Ramos (cell line): ENCODE results near the gene NRG3.

Source experiments
- in situ Hi-C: fragments of 300-500 bp; cut with MboI; formaldehyde crosslinking; loops from one replicate; pipeline ENCODE4 v1.14.3; 2022; ENCODE audit warnings: low sequenced_read_pairs; ENCODE audit not compliant: unreplicated experiment

NRG3 gene

DNA sequence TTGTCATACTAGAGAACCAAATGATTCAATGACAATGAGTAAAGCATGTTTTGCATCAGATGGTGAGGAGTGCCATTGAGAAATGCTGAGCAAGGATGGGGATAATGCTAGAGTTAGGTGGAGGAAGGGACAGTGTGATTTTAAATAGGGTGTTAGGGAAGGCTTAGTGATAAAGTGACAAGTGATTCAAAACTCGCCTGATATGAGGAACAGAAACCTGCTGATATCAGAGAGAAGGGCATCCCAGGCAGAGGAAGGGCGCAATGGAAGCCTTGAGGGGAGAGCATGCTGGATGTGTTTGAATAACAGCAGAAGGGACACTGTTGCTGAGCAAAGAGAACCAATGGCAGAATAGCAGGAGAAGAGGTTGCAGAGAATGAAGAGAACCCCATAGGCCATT is 196.2 kb downstream of the NRG3 start:
- in situ Hi-C loops = no loop called here

DNA sequence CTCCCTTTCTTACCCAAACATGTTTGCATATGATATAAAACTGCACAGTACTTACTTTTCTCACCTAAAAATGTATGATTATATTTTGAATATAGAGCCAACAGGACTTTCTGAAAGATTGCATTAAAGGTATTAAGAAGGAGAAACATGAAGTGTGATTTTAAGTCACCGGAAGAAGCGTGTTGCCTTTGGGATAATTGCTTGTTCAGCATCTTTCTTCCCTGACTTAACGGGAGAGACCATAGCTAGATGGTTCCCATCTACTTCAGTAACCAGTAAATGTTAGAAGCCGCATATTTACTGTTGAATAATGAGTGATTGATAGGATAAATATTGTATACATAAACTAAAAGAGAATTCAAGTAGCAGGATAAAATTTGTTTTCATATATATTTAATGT is 197.1 kb downstream of the NRG3 start:
- in situ Hi-C loops = no loop called here

DNA sequence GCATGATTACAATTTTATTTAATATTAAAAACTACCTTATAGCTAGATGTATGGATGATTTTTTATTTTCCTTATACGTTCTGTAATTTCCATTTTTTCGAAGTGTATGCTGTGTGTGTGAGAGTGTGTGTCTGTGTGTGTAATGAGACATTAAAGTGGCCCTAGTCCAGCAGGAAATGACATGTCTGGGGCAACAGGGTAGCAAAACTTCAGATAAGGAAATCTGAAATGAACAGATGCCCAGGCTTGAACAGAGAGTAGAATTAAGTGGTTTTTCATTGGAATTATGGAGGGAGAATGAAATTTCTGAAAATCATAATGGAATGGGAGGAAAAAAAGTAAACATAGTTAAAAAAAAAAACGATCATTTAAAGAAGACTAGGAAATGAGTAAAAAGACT is 200.6 kb downstream of the NRG3 start:
- in situ Hi-C loops = no loop called here

DNA sequence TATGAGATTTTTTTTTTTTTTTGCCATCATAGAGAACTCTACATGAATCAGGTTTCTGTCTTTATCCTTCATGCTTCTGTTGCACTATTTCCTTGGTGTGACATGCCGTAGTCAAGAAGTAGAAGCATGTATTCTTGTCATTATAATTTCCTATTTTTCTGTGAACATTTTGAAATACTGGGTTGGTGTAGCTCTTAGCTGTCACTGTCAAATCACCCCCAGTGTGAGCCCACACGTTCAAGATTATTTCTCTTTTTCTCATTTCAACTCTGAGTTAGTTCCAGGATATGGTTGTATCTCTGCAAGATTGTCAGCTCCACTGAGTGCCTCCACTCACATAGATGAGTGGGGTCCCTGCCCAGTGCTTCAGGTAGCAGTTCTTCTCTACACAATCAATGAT is 209.5 kb downstream of the NRG3 start:
- in situ Hi-C loops = no loop called here

DNA sequence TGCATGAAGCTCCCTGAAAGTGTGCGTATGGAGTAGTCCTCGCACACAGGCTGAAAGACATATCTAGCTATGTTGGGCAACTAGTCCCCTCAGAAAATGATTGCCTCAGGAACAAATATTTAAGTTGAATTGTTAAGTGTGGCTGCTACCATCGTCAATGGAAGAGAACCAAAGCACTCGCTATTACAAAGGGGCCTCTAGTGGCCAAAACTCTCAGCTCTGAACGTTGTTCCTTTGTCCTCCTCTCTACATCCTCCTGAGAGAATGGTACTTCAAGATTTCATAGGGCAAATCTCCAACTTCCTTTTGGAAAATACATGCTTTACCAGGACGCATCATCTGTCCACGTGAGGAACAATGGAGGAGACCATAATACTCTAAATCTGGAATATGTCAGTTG is 209.9 kb downstream of the NRG3 start:
- in situ Hi-C loops = no loop called here

DNA sequence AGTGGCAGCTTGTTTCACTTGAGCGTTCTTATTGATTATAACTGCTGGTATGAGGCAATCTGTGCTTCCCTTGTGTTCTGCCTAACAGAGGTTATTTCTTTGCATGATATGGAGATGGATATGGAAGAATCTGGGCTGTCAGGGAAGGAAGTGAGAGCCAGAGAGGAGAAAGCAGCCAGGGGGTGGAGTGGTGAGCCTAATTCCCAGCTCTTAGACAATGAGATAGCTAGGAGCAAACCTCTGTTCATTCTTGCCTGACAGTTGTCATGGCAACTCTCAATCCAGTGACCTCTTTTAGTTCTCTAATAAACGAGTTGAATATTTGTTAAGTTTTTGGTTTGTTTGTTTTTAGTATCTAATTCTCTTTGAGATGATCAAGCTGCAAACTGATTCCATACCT is 214.3 kb downstream of the NRG3 start:
- in situ Hi-C loops = no loop called here

DNA sequence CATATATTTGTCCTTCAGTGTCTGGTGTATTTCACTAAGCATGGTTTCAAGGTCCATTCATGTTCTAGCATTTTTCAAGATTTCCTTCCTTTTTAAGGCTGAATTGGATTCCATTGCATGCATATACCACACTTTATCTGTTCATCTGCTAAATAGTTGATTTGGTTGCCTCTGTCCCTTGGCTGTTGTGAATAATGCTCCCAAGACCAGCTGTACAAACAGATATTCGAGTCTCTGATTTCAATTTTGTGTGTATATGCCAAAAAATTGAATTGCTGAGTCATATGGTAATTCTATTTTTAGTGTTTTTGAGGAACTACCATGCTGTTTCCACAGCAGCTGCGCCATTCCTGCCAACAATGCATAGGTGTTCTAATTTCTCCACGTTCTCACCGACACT is 216.4 kb downstream of the NRG3 start:
- in situ Hi-C loops = no loop called here

DNA sequence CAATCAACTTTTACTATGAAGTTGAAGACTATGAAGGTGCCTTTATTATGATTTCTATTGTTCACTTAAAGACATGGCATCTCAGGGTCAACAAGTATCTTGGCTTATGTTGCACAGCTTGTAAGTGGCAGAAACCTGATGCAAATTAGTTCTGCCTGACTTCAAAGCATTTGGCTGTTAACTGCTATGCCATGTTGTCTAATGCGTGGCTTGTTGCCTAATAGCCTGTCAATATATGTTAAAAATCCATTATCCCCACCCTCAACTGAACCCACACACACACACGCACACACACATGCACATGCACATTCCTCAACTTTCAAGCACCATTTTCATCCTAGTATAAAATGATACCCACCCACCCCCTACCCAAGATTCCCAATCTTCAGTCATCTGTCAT is 217.1 kb downstream of the NRG3 start:
- in situ Hi-C loops = no loop called here

DNA sequence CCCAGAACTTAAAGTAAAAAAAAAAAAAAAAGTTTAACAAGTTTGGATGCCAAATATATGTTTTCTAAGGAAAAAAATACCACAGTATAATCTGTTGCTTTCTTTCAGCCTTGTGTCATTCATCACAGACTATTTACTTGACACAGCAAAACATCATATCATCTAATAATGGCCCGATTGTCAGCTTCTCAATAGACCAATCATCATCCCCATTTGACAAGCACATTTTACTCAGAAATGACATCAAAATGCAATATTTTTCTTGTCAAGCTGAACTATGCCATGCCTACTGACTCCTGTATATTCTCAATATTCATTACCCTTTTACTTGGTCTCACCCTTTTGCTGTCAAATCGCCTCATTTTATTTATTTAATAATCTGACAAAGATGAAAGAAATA is 249.7 kb downstream of the NRG3 start:
- in situ Hi-C loops = no loop called here

DNA sequence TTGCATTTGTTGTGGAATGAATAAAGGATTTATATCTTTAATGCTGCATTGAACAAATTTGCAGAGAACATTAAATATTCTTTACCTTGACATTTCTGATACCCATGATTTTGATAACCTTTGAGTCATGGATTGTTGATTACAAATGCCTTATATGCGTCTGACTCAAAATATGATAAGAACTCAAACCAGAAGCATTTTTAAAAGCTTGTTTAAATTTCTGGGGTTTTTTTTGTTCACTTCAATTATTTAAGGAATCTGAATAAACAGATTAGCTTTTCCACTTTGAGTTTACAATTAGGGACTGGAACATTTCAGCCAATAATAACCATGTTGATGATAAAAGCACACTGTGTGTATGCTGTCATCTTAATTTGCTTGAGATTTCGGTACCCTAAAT is 253.5 kb downstream of the NRG3 start:
- in situ Hi-C loops = no loop called here

DNA sequence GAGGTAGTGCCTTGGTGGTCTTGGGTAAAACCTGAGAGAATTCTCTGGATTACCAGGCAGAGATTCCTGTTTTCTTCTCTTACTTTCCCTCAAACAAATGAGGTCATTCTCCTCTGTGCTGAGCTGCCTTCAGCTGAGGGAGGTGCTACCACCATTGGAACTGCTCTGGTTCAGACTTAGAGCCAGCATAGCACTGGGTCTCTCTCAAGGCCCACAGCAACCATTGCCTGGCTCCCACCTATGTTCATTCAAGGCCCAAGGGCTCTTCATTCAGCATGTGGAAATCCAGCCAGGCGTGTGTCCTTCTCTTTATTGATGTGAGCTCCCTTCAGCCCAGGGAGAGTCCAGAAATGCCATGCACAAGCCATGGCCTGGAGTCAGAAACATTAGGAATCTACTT is 261.1 kb downstream of the NRG3 start:
- in situ Hi-C loops = no loop called here

DNA sequence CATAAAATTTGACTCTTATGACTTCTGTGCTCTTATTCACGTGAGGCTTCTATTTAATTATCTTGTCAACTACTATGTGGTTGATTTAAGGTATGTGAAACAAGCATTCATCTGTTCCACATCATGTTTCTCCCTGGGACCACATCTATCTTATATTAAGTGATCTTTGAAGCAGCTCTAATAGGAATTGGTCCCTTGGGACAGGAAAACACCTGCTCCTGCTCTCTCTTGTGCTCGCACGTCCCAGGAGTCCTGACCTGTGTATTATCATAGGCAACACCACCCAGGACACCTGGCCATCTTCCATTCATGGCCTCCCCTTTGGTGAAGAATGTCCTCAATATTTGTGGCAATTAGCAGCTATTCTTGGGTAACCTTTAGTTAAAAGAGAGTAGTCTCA is 269.2 kb downstream of the NRG3 start:
- in situ Hi-C loops = no loop called here

DNA sequence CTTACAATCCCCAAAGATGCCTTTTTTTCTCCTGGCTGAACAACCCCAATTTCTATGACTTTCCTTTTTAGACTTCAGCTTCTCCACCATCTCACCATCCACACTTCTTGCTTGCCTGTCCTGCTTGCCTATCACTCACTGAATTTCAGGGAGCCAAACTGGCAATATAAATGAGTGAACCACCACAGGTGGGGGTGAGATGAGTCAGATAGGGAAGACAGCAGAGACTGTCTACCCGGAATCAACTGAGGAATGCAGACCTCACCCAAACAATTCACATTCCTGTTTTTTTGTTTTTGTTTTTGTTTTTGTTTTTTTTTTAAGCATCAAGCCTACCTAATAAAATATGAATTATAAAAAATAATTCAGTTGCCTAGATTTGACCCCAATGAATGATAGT is 273.8 kb downstream of the NRG3 start:
- in situ Hi-C loops = no loop called here

DNA sequence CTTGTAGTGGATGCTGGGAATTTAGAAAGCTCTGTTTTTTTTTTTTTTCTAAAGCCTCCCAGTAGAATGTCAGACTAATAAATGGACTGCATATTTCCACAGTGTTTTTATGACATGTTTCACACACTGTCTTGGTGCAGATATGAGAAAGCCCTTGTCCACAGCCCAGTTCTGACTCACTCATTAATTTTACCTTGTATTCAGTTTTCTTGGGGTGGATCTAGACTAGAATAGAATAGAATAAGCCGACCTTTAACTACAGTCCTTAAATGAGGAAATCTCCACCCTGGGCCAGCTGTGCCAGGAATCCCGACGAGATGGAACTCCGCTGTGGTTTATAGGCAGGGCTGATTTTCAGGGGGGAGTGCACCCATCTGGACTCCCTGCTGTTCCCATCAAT is 274.7 kb downstream of the NRG3 start:
- in situ Hi-C loops = no loop called here

DNA sequence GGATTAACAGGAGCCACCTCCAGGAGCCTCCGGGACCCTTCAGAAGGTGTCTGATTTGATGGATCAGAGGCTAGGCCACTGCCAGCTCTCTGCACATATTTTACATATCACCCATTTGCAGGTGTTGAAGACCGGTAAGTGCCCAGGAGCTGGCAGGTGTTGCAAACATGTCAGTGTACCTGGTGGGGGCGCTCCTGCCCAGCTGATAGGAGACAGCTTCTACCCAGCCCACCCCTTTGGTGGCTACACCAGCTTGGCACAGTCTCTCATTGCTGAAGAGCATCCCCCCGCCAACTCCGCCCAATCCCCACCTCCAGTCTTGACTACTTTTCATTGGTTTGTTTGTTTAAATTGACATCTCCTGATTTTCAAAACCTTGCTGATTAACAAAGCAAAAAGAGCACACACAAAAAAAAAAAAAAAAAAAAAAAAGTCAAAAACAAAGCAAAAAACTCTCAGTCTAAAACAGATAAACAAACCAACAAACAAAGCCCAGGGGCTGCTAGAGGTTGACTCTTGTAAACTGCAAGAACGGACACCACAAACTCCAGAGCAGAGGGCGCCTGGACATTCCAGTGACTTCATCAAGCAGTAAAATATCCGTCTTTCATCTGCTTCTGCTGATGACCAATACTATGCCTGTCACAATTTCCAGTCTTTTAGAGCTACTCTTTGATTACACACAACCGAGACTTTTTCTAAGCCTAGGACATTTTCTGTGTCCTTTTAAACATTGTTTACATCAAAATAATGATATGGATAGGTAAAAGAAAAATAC is 275.3 kb downstream of the NRG3 start:
- in situ Hi-C loops = no loop called here

DNA sequence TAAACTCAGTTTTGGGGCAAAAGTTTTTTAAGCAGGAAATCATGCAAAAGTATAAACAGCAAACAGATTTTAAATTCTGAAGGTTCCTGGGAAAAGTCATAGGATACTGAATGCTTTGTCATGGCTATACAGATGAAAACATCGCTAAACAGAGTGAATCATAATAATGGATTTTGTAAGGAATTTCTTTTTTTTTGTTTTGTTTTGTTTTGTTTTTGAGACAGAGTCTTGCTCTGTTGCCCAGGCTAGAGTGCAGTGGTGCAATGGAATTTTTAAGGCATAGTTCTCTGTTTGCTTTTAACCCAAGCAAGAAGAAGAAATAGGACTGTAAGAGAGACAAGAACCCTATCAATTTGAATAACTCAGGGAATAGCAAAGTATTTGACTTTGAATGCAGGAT is 285.3 kb downstream of the NRG3 start:
- in situ Hi-C loops = no loop called here

DNA sequence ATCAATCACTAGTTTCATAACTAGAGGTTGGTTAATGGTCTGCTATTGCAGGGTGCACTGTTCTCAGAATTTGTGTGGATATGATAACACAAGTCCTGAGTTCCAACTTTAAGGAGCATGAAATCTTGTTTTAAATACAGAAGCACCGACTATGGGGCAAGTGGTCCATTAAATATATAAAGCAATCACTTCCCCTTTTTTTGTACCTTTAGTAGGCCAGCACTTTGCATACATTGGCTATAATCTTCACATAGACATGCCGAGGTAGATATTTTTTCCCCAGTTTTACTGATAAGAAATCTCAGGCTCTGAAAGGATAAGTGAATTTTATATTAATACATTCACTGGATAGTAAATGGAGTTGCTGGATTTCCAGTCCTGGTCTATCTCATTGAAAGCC is 286.3 kb downstream of the NRG3 start:
- in situ Hi-C loops = no loop called here

DNA sequence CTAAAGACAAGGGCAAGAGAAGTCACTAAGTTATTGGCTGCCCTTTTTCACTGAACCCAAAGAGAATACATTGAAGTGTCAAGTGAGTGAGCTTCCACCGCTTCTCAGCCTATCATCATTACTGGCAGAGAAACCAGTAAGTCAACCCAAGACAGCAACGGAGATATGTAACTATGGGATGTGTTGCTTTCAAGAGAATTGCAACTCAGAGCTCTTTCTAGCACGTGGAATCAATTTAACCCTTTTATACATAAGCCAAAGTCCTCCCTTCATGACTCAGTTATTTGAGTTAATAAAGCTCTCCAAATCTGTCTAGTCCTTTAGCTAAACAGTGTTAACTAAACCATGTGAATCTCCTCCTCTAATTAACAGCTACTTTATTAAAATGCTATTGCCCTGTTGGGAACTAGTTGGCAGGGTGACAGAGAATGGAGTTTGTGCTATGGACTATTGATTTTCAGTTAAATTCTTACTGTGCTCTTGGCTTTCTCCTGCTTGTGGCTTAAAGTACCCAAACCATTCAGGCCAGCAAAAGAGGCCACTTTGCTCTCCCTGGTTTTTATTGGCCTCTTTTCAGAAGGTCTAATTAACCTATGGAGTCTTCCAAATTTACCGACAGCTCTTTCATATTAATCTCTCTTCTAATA is 287.7 kb downstream of the NRG3 start:
- in situ Hi-C loops = no loop called here

DNA sequence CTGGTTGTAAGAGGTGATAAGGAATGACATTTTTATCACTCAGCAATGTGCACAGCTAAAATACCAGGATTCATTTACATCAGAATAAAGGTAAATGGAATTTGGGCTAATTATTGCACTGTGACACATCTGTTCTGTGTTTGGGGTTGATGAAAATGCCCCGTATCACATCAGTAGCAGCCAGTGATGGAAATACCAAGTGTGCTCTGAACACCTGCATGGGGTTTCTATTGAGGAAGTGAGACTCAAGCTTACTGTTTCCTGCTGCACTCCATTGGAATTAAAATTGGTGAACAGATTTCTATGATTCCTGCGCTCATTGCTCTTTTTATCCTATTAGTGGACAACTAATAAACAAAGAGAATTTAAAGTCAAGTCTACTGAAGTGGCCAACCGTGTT is 296.9 kb downstream of the NRG3 start:
- in situ Hi-C loops = no loop called here

DNA sequence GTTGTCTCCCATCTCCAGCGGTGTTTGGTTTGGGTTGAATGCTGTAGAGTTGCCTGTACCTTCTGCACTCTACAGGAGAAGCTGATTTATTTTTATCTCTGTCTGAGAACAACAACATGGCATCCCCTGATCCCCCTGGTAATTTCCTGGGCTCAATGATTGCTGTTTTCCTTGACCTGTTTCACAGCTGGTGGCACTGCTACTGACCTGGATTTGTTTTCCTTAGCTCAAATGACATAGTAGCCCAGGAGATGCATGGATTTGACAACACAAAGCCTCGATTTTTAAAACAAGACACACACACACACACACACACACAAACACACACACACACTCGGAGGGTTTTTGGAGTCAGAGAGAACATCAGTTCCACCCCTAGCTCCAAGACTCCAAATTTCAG is 301.6 kb downstream of the NRG3 start:
- in situ Hi-C loops = no loop called here

DNA sequence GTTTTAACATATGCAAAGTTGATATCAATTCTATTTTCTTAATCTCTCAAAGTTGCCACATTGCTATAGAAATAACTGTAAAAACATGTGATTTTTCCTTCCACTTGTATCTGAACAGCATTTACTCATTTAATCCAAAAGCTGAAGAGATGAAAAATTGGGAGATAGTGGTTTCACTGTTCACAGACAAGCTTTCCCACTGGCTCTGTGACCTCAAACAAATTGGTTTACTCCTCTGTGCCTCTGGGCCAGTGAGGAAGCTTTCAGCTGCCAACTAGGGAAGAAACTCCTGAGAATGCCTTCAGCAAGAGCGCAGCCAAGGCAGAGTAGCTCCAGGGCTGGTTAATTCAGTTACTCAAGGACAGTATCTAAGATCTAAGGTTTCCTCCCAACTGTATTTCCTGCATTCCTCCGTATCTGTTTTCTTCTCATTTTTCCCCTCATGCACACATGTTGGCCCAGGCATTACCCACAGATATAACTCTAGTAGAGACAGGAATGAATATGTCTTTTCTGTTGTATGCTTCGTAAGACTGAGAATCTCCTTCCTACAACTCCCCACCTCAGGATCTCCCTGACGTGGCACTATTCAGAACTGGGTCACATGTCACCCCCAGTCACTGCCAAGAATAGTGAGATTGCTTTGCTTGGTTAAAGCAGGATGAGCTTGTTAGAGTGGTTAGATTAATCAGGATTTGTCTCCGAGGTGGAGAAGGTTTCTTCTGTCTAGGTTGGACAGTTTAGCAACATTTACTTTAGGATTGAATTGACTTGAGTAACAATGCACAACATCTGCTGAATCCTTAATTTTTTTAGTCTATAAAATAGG is 315.7 kb downstream of the NRG3 start:
- in situ Hi-C loops = no loop called here
